Epithelial cell of proximal tubule (primary cell): ENCODE measurements around the gene MAGEH1. TPM values are rescaled to one million over a fixed set of nuclear protein-coding genes. Genes with fewer than 3 reads are reported as not detected.
"Not testable (repeated sequence)": the region's sequence is repeated elsewhere in the genome, so short reads cannot be mapped to it uniquely, and the experiment has no call there.

Source experiments
- DNase-seq: peaks from one replicate; pipeline ENCODE4 v3.0.0-alpha.2; 2011; ENCODE audit warnings: low read depth
- H3K4me3 ChIP-seq: 2 replicates; pipeline ENCODE4 v1.5.1; 2011; ENCODE audit warnings: low read depth, mild to moderate bottlenecking, low read length
- CTCF ChIP-seq: conservative IDR thresholded peaks from 2 replicates; pipeline ENCODE4 v1.5.1; 2012; ENCODE audit warnings: low read depth, mild to moderate bottlenecking, low read length
- total RNA-seq: library from RNA; depleted of rRNA; stranded (reverse); fragments of >200 nt; gene quantifications from 2 replicates; pipeline ENCODE4 v1.2.3, GENCODE V29; 2015

Gene MAGEH1
- 11.3 and 13.1 TPM in 2 replicates for total RNA-seq

- no peak for TF ChIP-seq CTCF
- peak within 1 kb of the TSS; percentile 69 for H3K4me3 ChIP-seq
- no peak for DNase-seq
These were observed at the start of gene MAGEH1 for GRCh38 chrX:55451990-55452832. TSS of gene MAGEH1 (plus strand) at chrX:55452127. CDS start at chrX:55452375, 248 bp downstream.

- H3K4me3 ChIP-seq, DNase-seq: not testable (repeated sequence)
These were observed 24.8 kb upstream of the MAGEH1 start for GRCh38 chrX:55427079-55427478.

GRCh38 chrX:55443468-55443867 is 8.5 kb upstream of the MAGEH1 start:
- not testable (repeated sequence) for H3K4me3 ChIP-seq, DNase-seq

GRCh38 chrX:55450259-55450658 is 1.7 kb upstream of the MAGEH1 start:
- no peak for DNase-seq
- peak; percentile 49 for TF ChIP-seq CTCF
- no peak overlapping the region for H3K4me3 ChIP-seq

GRCh38 chrX:55451141-55451540 is 786 bp upstream of the MAGEH1 start:
- H3K4me3 ChIP-seq = no peak overlapping the region
- no peak for TF ChIP-seq CTCF
- DNase-seq = no peak

GRCh38 chrX:55451626-55451989 is 319 bp upstream of the MAGEH1 start:
- no peak for TF ChIP-seq CTCF
- peak overlapping the region; percentile 69 for H3K4me3 ChIP-seq
- no peak for DNase-seq

GRCh38 chrX:55452833-55453124 is 852 bp downstream of the MAGEH1 start:
- no peak for DNase-seq
- no peak for TF ChIP-seq CTCF
- H3K4me3 ChIP-seq = peak overlapping the region; percentile 69

GRCh38 chrX:55455708-55456107 is 3.8 kb downstream of the MAGEH1 start:
- H3K4me3 ChIP-seq, DNase-seq: not testable (repeated sequence)

GRCh38 chrX:55459426-55459825 is 7.5 kb downstream of the MAGEH1 start:
- H3K4me3 ChIP-seq, DNase-seq: not testable (repeated sequence)

- not testable (repeated sequence) for DNase-seq, H3K4me3 ChIP-seq
These were observed 8.0 kb downstream of the MAGEH1 start for GRCh38 chrX:55459926-55460325.

- not testable (repeated sequence) for DNase-seq, H3K4me3 ChIP-seq
These were observed 12.1 kb downstream of the MAGEH1 start for GRCh38 chrX:55464050-55464449.

GRCh38 chrX:55465108-55465507 is 13.2 kb downstream of the MAGEH1 start:
- not testable (repeated sequence) for H3K4me3 ChIP-seq, DNase-seq

GRCh38 chrX:55465791-55466190 is 13.9 kb downstream of the MAGEH1 start:
- H3K4me3 ChIP-seq, DNase-seq: not testable (repeated sequence)

GRCh38 chrX:55479956-55480355 is 28.0 kb downstream of the MAGEH1 start:
- not testable (repeated sequence) for H3K4me3 ChIP-seq, DNase-seq
